ENCODE measurements around the gene TSHZ1. TPM values are rescaled to one million over a fixed set of nuclear protein-coding genes. Genes with fewer than 3 reads are reported as not detected.

TSHZ1 gene
- total RNA-seq (2022) (9.7 and 11.7 TPM in 2 replicates), Bru-seq, nascent RNA (percentile 61 among the genes with signal in this experiment), BruChase-seq, experiment 1, labeled RNA remaining after a 6-hour chase (percentile 54 among the genes with signal in this experiment), BruChase-seq, experiment 2, labeled RNA remaining after a 2-hour chase (percentile 56 among the genes with signal in this experiment)
- long read RNA-seq, full-length matches to known transcripts = 24 of 25 reads
- long read RNA-seq, partial matches to known transcripts = 0 of 25 reads
- long read RNA-seq, other reads (novel, unspliced or antisense) = 1 of 25 reads

GRCh38 chr18:75210274-75211001 is at the start of gene TSHZ1:
TSS of gene TSHZ1 (plus strand) at chr18:75210797. CDS start at chr18:75211877, 1,080 bp downstream.
- POLR2A ChIA-PET = interaction anchor here (0.6 to 3.8 kb wide), 36 partner anchors 10 to 1409 kb away, joined by 3 to 28 read pairs (median 4); partner anchors contain the start of gene ZNF407
- H3K9me3 Mint-ChIP-seq (ENCODE audit: unreplicated experiment) = no peaks in the 10 kb centered on the region
- H3K36me3 Mint-ChIP-seq (ENCODE audit: insufficient read depth, unreplicated experiment) = peaks cover 13% of the 10 kb centered on the region

GRCh38 chr18:75161256-75162028 is 49.2 kb upstream of the TSHZ1 start:
- Mint-ChIP-seq H3K9me3 (ENCODE audit: unreplicated experiment) (no peaks in the 10 kb centered on the region), H3K4me3 (ENCODE audit: unreplicated experiment) (no peak overlapping the region), H3K4me1 (ENCODE audit: insufficient read depth, unreplicated experiment) (no peaks in the 10 kb centered on the region), H3K27ac (ENCODE audit: low read depth, unreplicated experiment) (no peak overlapping the region), H3K36me3 (ENCODE audit: insufficient read depth, unreplicated experiment) (no peaks in the 10 kb centered on the region), H3K27me3 (ENCODE audit: insufficient read depth, unreplicated experiment) (peaks cover 21% of the 10 kb centered on the region)
- intact Hi-C loops (cut with micrococcal nuclease) = loop anchor here (2.0 kb wide), 1 partner anchor 509 kb away; no protein-coding TSS in a partner anchor
- no TSS peak for BruUV-seq (replicated peaks)
- ChIA-PET CTCF (interaction anchor here (0.7 to 1.2 kb wide), 2 partner anchors 265 to 282 kb away, joined by 3 to 4 read pairs; no protein-coding TSS in a partner anchor), POLR2A (no interaction called here)
- peak; percentile 15 for DNase-seq (ENCODE audit: unreplicated experiment)
- no peak for TF ChIP-seq CTCF (IDR thresholded peaks at IDR 0.05; ENCODE audit: unreplicated experiment)

More at GRCh38 chr18:75210274-75211001, at the start of gene TSHZ1:
- H3K4me3 Mint-ChIP-seq (ENCODE audit: unreplicated experiment) = peak within 1 kb of the TSS; percentile 98
- BruUV-seq (replicated peaks) = no TSS peak
- CTCF ChIA-PET = interaction anchor here (0.6 to 1.0 kb wide), 6 partner anchors 32 to 1264 kb away, joined by 3 to 6 read pairs (median 4); no protein-coding TSS in a partner anchor
- H3K27me3 Mint-ChIP-seq (ENCODE audit: insufficient read depth, unreplicated experiment) = no peaks in the 10 kb centered on the region
- peak within 1 kb of the TSS; percentile 92 for H3K27ac Mint-ChIP-seq (ENCODE audit: low read depth, unreplicated experiment)
- no peak for TF ChIP-seq CTCF (IDR thresholded peaks at IDR 0.05; ENCODE audit: unreplicated experiment)
- peaks cover 43% of the 10 kb centered on the region for H3K4me1 Mint-ChIP-seq (ENCODE audit: insufficient read depth, unreplicated experiment)
- DNase-seq (ENCODE audit: unreplicated experiment) = peak; percentile 91
- intact Hi-C loops (cut with micrococcal nuclease) = loop anchor here (2.0 to 10.0 kb wide), 6 partner anchors 37 to 1142 kb away; no protein-coding TSS in a partner anchor

- no peak for TF ChIP-seq CTCF (IDR thresholded peaks at IDR 0.05; ENCODE audit: unreplicated experiment)
- intact Hi-C loops (cut with micrococcal nuclease) = loop anchor here (2.0 kb wide), 1 partner anchor 510 kb away; no protein-coding TSS in a partner anchor
- H3K9me3 Mint-ChIP-seq (ENCODE audit: unreplicated experiment) = no peaks in the 10 kb centered on the region
- ChIA-PET CTCF (interaction anchor here (0.5 to 1.2 kb wide), 3 partner anchors 266 to 1626 kb away, joined by 3 read pairs; no protein-coding TSS in a partner anchor), POLR2A (interaction anchor here (0.7 kb wide), 1 partner anchor 47 kb away, joined by 3 read pairs; no protein-coding TSS in a partner anchor)
- no peaks in the 10 kb centered on the region for H3K4me1 Mint-ChIP-seq (ENCODE audit: insufficient read depth, unreplicated experiment)
- H3K27me3 Mint-ChIP-seq (ENCODE audit: insufficient read depth, unreplicated experiment) = peaks cover 21% of the 10 kb centered on the region
- BruUV-seq (replicated peaks) = no TSS peak
- DNase-seq (ENCODE audit: unreplicated experiment) = peak; percentile 71
- H3K36me3 Mint-ChIP-seq (ENCODE audit: insufficient read depth, unreplicated experiment) = no peaks in the 10 kb centered on the region
- H3K4me3 Mint-ChIP-seq (ENCODE audit: unreplicated experiment) = no peak overlapping the region
- no peak overlapping the region for H3K27ac Mint-ChIP-seq (ENCODE audit: low read depth, unreplicated experiment)
Measured at GRCh38 chr18:75162467-75162866, 48.1 kb upstream of the TSHZ1 start.
